HCT116 (cell line): Measurements from ENCODE around the gene CFAP92.

Source experiments
- CTCF ChIP-seq, 3 experiments: fragments of 200-600 bp in 1 of 3; sonication (generic) in 1 of 3; IDR thresholded peaks in 2 of 3; conservative IDR thresholded peaks in 1 of 3; 2 replicates each; pipeline ENCODE4 v1.5.1; 2012 to 2017; ENCODE audit warnings: low read depth in 2 of 3, low read length in 2 of 3, antibody characterized with exemption in 1 of 3, borderline replicate concordance in 1 of 3, control low read depth in 1 of 3, mild to moderate bottlenecking in 1 of 3, mixed read lengths in 1 of 3, mixed run types in 1 of 3, moderate library complexity in 1 of 3; ENCODE audit not compliant: insufficient read depth in 1 of 3
- POLR2A ChIP-seq: IDR thresholded peaks from 2 replicates; pipeline ENCODE4 v1.7.0; 2011; ENCODE audit warnings: borderline replicate concordance; ENCODE audit not compliant: insufficient read depth, insufficient read length; ENCODE audit errors: extremely low read depth
- POLR2AphosphoS5 ChIP-seq: IDR thresholded peaks from 2 replicates; pipeline ENCODE4 v1.6.1; 2011; ENCODE audit warnings: mild to moderate bottlenecking, low read depth, low read length, moderate library complexity

GRCh38 chr3:129016356-129016719, 22.5 kb upstream of the CFAP92 start:
- TF ChIP-seq POLR2AphosphoS5: no peak
- TF ChIP-seq POLR2A: no peak
- peak; percentile 10 to 46 (median 44); a peak in 3 of 6 replicates for TF ChIP-seq CTCF (IDR thresholded peaks at IDR 0.05 in 2 of 3, conservative IDR thresholded peaks at IDR 0.05 in 1 of 3; ENCODE audit: borderline replicate concordance in 1 of 3, insufficient read depth in 1 of 3, low read depth in 2 of 3, low read length in 2 of 3)
